ENCODE results near the gene ZMPSTE24.
A peak's percentile ranks its signal among the peaks of the same experiment; 100 is the strongest.
"Not testable (repeated sequence)": the region's sequence is repeated elsewhere in the genome, so short reads cannot be mapped to it uniquely, and the experiment has no call there.

The ZMPSTE24 gene

GRCh38 chr1:40257688-40258444 is at the start of gene ZMPSTE24:
Gene ZMPSTE24, plus strand, starts transcription at chr1:40258236. Its CDS starts 36 bp downstream, at chr1:40258272.
- peak; percentile 97 for DNase-seq (ENCODE audit: low spot score in 2 of 2)
- peak within 1 kb of the TSS; percentile 85 for H3K4me3 ChIP-seq
- no peaks in the 10 kb centered on the region for H3K9me3 ChIP-seq
- H3K27me3 ChIP-seq (ENCODE audit: low read depth), result no peaks in the 10 kb centered on the region
- in situ Hi-C loops (cut with MboI; ENCODE audit: low sequenced_read_pairs), result no loop called here
- H3K36me3 ChIP-seq (replicated peaks), result peaks cover 36% of the 10 kb centered on the region
- H3K4me1 ChIP-seq, result peaks cover 19% of the 10 kb centered on the region

- Histone ChIP-seq H3K27me3 (ENCODE audit: low read depth) (no peaks in the 10 kb centered on the region), H3K4me3 (no peak overlapping the region), H3K36me3 (replicated peaks) (peaks cover 8% of the 10 kb centered on the region; the same call in 1 of the 2 replicates), H3K4me1 (peaks cover 22% of the 10 kb centered on the region), H3K9me3 (no peaks in the 10 kb centered on the region)
- in situ Hi-C loops (cut with MboI; ENCODE audit: low sequenced_read_pairs), result no loop called here
- DNase-seq (ENCODE audit: low spot score in 2 of 2), result no peak
These were observed 47.4 kb upstream of the ZMPSTE24 start for GRCh38 chr1:40210511-40211204.

- no peaks in the 10 kb centered on the region for H3K27me3 ChIP-seq (ENCODE audit: low read depth)
- H3K9me3 ChIP-seq, result no peaks in the 10 kb centered on the region
- H3K4me3 ChIP-seq, result no peak overlapping the region
- no peak for DNase-seq (ENCODE audit: low spot score in 2 of 2)
- H3K36me3 ChIP-seq (replicated peaks), result peaks cover 2% of the 10 kb centered on the region; the same call in 1 of the 2 replicates
- peaks cover 12% of the 10 kb centered on the region for H3K4me1 ChIP-seq
- in situ Hi-C loops (cut with MboI; ENCODE audit: low sequenced_read_pairs), result no loop called here
These were observed 39.7 kb upstream of the ZMPSTE24 start for GRCh38 chr1:40218333-40218732.

GRCh38 chr1:40221471-40221905 is 36.5 kb upstream of the ZMPSTE24 start:
- H3K4me1 ChIP-seq; H3K27me3 ChIP-seq (ENCODE audit: low read depth); DNase-seq (ENCODE audit: low spot score in 2 of 2); in situ Hi-C loops (cut with MboI; ENCODE audit: low sequenced_read_pairs); H3K36me3 ChIP-seq (replicated peaks); H3K4me3 ChIP-seq; H3K9me3 ChIP-seq: not testable (repeated sequence)

- Histone ChIP-seq H3K36me3 (replicated peaks) (peaks cover 3% of the 10 kb centered on the region; the same call in 1 of the 2 replicates), H3K4me3 (no peak overlapping the region), H3K9me3 (no peaks in the 10 kb centered on the region), H3K27me3 (ENCODE audit: low read depth) (no peaks in the 10 kb centered on the region), H3K4me1 (no peaks in the 10 kb centered on the region)
- DNase-seq (ENCODE audit: low spot score in 2 of 2), result no peak
- in situ Hi-C loops (cut with MboI; ENCODE audit: low sequenced_read_pairs), result no loop called here
These were observed 35.9 kb upstream of the ZMPSTE24 start for GRCh38 chr1:40221977-40222772.

GRCh38 chr1:40224040-40224439 is 34.0 kb upstream of the ZMPSTE24 start:
- Histone ChIP-seq H3K4me3 (no peak overlapping the region), H3K4me1 (no peaks in the 10 kb centered on the region), H3K36me3 (replicated peaks) (peaks cover 4% of the 10 kb centered on the region; the same call in 1 of the 2 replicates), H3K27me3 (ENCODE audit: low read depth) (no peaks in the 10 kb centered on the region), H3K9me3 (no peaks in the 10 kb centered on the region)
- in situ Hi-C loops (cut with MboI; ENCODE audit: low sequenced_read_pairs), result no loop called here
- no peak for DNase-seq (ENCODE audit: low spot score in 2 of 2)

- peaks cover 11% of the 10 kb centered on the region for H3K36me3 ChIP-seq (replicated peaks)
- peaks cover 5% of the 10 kb centered on the region for H3K4me1 ChIP-seq
- 0 out of 2 replicates have a peak, but pooled peaks cover 2% of the 10 kb centered on the region for H3K9me3 ChIP-seq
- no peak for DNase-seq (ENCODE audit: low spot score in 2 of 2)
- H3K27me3 ChIP-seq (ENCODE audit: low read depth), result no peaks in the 10 kb centered on the region
- in situ Hi-C loops (cut with MboI; ENCODE audit: low sequenced_read_pairs), result no loop called here
- no peak overlapping the region for H3K4me3 ChIP-seq
These were observed 31.8 kb upstream of the ZMPSTE24 start for GRCh38 chr1:40226192-40226591.

GRCh38 chr1:40232444-40232843 is 25.6 kb upstream of the ZMPSTE24 start:
- Histone ChIP-seq H3K36me3 (replicated peaks) (peaks cover 48% of the 10 kb centered on the region), H3K4me1 (peaks cover 5% of the 10 kb centered on the region), H3K27me3 (ENCODE audit: low read depth) (no peaks in the 10 kb centered on the region), H3K4me3 (no peak overlapping the region), H3K9me3 (0 out of 2 replicates have a peak, but pooled peaks cover 2% of the 10 kb centered on the region)
- no peak for DNase-seq (ENCODE audit: low spot score in 2 of 2)
- in situ Hi-C loops (cut with MboI; ENCODE audit: low sequenced_read_pairs), result no loop called here

- Histone ChIP-seq H3K4me1 (no peaks in the 10 kb centered on the region), H3K4me3 (no peak overlapping the region), H3K36me3 (replicated peaks) (peaks cover 45% of the 10 kb centered on the region), H3K27me3 (ENCODE audit: low read depth) (no peaks in the 10 kb centered on the region), H3K9me3 (no peaks in the 10 kb centered on the region)
- in situ Hi-C loops (cut with MboI; ENCODE audit: low sequenced_read_pairs), result no loop called here
- DNase-seq (ENCODE audit: low spot score in 2 of 2), result no peak
These were observed 18.4 kb upstream of the ZMPSTE24 start for GRCh38 chr1:40239626-40240025.

- in situ Hi-C loops (cut with MboI; ENCODE audit: low sequenced_read_pairs), result no loop called here
- Histone ChIP-seq H3K4me3 (no peak overlapping the region), H3K36me3 (replicated peaks) (peaks cover 42% of the 10 kb centered on the region), H3K27me3 (ENCODE audit: low read depth) (no peaks in the 10 kb centered on the region), H3K9me3 (no peaks in the 10 kb centered on the region), H3K4me1 (no peaks in the 10 kb centered on the region)
- DNase-seq (ENCODE audit: low spot score in 2 of 2), result no peak
These were observed 17.6 kb upstream of the ZMPSTE24 start for GRCh38 chr1:40240390-40240789.

- in situ Hi-C loops (cut with MboI; ENCODE audit: low sequenced_read_pairs), result no loop called here
- no peaks in the 10 kb centered on the region for H3K4me1 ChIP-seq
- DNase-seq (ENCODE audit: low spot score in 2 of 2), result no peak
- no peak overlapping the region for H3K4me3 ChIP-seq
- no peaks in the 10 kb centered on the region for H3K9me3 ChIP-seq
- no peaks in the 10 kb centered on the region for H3K27me3 ChIP-seq (ENCODE audit: low read depth)
- peaks cover 33% of the 10 kb centered on the region for H3K36me3 ChIP-seq (replicated peaks)
These were observed 16.7 kb upstream of the ZMPSTE24 start for GRCh38 chr1:40241362-40241761.

- no peak overlapping the region for H3K4me3 ChIP-seq
- DNase-seq (ENCODE audit: low spot score in 2 of 2), result no peak
- in situ Hi-C loops (cut with MboI; ENCODE audit: low sequenced_read_pairs), result no loop called here
- H3K27me3 ChIP-seq (ENCODE audit: low read depth), result no peaks in the 10 kb centered on the region
- no peaks in the 10 kb centered on the region for H3K4me1 ChIP-seq
- no peaks in the 10 kb centered on the region for H3K9me3 ChIP-seq
- peaks cover 13% of the 10 kb centered on the region for H3K36me3 ChIP-seq (replicated peaks)
These were observed 14.7 kb upstream of the ZMPSTE24 start for GRCh38 chr1:40243351-40243750.

GRCh38 chr1:40244138-40244744 is 13.8 kb upstream of the ZMPSTE24 start:
- DNase-seq (ENCODE audit: low spot score in 2 of 2), result no peak
- no peaks in the 10 kb centered on the region for H3K9me3 ChIP-seq
- H3K27me3 ChIP-seq (ENCODE audit: low read depth), result no peaks in the 10 kb centered on the region
- in situ Hi-C loops (cut with MboI; ENCODE audit: low sequenced_read_pairs), result no loop called here
- H3K4me1 ChIP-seq, result no peaks in the 10 kb centered on the region; the same call in 1 of the 2 replicates
- no peak overlapping the region for H3K4me3 ChIP-seq
- H3K36me3 ChIP-seq (replicated peaks), result peaks cover 8% of the 10 kb centered on the region; the same call in 1 of the 2 replicates
